HG02981 (cell line): ENCODE measurements around the gene RPLP2.

Experiments used
- ATAC-seq: cut with Tn5 transposase; IDR thresholded peaks from one replicate; pipeline ENCODE4 v1.9.1; 2021; ENCODE audit warnings: mild to moderate bottlenecking, moderate library complexity; ENCODE audit not compliant: unreplicated experiment

Gene RPLP2

GRCh38 chr11:790721-791564 lies 18.8 kb upstream of the RPLP2 start:
- no peak for ATAC-seq

- ATAC-seq = no peak
These were observed 17.9 kb upstream of the RPLP2 start for GRCh38 chr11:791658-792534.

- ATAC-seq = no peak
These were observed 17.3 kb upstream of the RPLP2 start for GRCh38 chr11:792535-792821.

GRCh38 chr11:792873-793272 lies 16.9 kb upstream of the RPLP2 start:
- ATAC-seq = no peak

GRCh38 chr11:793556-793955 lies 16.2 kb upstream of the RPLP2 start:
- ATAC-seq = no peak

- ATAC-seq = no peak
These were observed 15.6 kb upstream of the RPLP2 start for GRCh38 chr11:794013-794765.

GRCh38 chr11:794766-795633 lies 14.8 kb upstream of the RPLP2 start:
- no peak for ATAC-seq

GRCh38 chr11:795634-796564 lies 13.9 kb upstream of the RPLP2 start:
- ATAC-seq = peak; percentile 27

GRCh38 chr11:796565-797295 lies 13.0 kb upstream of the RPLP2 start:
- ATAC-seq = no peak

GRCh38 chr11:797296-798092 lies 12.3 kb upstream of the RPLP2 start:
- ATAC-seq = peak; percentile 40

- ATAC-seq = peak; percentile 56
These were observed 11.6 kb upstream of the RPLP2 start, which contains the start of gene SLC25A22 for GRCh38 chr11:798093-798713. Gene SLC25A22, minus strand, starts transcription at chr11:798281. Its CDS starts 3,275 bp downstream, at chr11:795006.

- ATAC-seq = no peak
These were observed 10.0 kb upstream of the RPLP2 start for GRCh38 chr11:799641-800316.

- ATAC-seq = no peak
These were observed 9.3 kb upstream of the RPLP2 start for GRCh38 chr11:800473-800872.

GRCh38 chr11:801097-801780 lies 8.5 kb upstream of the RPLP2 start:
- ATAC-seq = no peak

- ATAC-seq = no peak
These were observed 7.6 kb upstream of the RPLP2 start for GRCh38 chr11:802018-802617.
